Measurements from ENCODE around the gene R3HCC1L.
A peak's percentile ranks its signal among the peaks of the same experiment; 100 is the strongest.

Gene R3HCC1L

DNA sequence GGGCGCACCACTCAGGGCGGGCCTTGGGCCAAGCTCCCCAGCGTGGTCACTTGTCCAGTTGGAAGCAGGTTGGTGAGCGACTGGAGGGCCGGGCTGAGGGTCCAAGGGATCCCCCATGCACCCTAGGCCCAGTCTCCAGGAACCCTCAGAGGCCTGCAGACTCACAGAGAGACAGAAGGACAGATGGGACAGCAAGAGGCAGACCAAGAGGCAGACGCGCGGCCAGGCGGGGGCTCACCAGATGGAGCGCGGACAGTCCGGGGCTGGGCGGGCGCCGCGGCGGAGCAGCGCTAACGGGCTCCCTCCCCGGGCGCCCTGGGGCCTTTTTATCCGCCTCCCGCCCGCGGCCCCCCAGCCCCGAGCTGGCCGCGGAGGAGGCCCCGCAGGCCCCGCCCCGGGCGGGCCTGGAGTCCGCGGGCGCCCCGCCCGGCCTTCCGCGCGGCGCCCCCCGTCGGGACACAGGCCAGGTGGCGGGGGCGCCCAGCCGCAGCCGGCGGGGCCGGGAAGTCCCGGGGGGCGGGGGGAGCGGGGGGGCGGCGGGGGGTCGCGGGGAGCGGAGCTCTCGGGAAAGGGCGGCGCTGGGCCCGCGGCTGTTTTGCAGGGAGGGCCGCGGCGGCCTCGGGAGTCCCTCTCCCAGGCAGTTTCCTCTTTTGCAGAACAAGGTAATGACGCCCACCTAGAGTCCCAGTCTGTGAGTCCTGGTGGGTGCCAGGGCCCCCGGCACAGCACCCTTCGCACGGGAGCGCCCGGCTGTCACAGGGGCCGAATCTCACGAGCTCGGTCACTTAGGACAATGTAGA lies 133.6 kb downstream of the R3HCC1L start, which contains the start of gene LOXL4:
LOXL4 (minus strand) TSS at position 301 of the 800 bp plus-strand sequence. CDS start 5,175 bp downstream, outside the sequence.
- Histone ChIP-seq H3K9ac (ENCODE audit: low read length in 5 of 5) (peak within 1 kb of the TSS; percentile 48 to 75 (median 60)), H3K36me3 (ENCODE audit: control insufficient read depth in 5 of 5, insufficient read depth in 5 of 5, low read length in 5 of 5) (no peaks in the 10 kb centered on the region), H3K9me3 (ENCODE audit: control insufficient read depth in 5 of 5, low read length in 5 of 5) (no peaks in the 10 kb centered on the region), H3K27me3 (ENCODE audit: control insufficient read depth in 5 of 5, insufficient read depth in 4 of 5, low read length in 5 of 5) (peaks cover 0 to 6% (median 3%) of the 10 kb centered on the region in 5 donors), H3K4me1 (ENCODE audit: control insufficient read depth in 5 of 5, insufficient read depth in 5 of 5, low read length in 5 of 5) (peaks cover 0 to 38% (median 27%) of the 10 kb centered on the region in 5 donors), H3K4me3 (ENCODE audit: low read depth in 1 of 5, low read length in 5 of 5) (peak within 1 kb of the TSS; percentile 59 to 74 (median 66)), H3K27ac (ENCODE audit: low read depth, low read length) (peak within 1 kb of the TSS; percentile 70)

DNA sequence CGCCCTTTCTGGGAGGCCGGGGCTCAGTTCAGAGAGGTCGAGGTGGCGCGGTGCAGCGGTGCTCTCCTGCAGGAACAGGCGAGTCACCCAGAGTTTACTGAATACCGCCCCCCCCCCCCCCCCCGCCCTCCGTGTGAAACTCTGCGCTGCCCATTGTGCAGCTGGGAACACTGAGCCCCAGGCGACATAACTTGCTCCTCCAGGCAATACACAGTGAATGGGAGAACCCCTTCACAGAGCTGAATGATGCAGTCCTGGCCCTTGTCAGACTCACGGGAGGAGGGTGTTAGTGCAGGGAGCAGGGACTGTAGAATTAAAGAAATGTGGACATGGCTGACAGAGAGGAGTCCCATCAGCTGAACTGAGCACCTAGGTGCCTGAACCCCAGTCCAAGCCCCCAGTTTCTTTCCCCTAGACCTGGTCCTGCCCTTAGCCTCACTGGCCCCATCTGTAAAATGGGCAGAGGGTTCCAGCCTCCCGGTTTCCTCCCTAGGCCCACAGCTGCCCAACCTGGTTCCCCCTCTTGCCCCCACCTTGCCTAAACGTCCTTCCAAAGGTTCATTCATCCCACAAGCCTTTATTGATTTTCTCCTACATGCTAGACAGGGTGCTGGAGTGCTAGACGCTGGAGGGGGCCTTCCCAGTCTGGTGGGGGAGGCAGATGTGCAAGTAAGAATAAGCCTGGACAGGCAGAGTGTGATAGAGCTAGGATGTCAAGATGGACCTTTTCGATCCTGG lies 134.4 kb downstream of the R3HCC1L start:
- peaks cover 0 to 38% (median 27%) of the 10 kb centered on the region in 5 donors for H3K4me1 ChIP-seq (ENCODE audit: control insufficient read depth in 5 of 5, insufficient read depth in 5 of 5, low read length in 5 of 5)
- peak overlapping the region in 4 of 5 donors; percentile 38 to 61 (median 40) for H3K9ac ChIP-seq (ENCODE audit: low read length in 5 of 5)
- no peaks in the 10 kb centered on the region for H3K36me3 ChIP-seq (ENCODE audit: control insufficient read depth in 5 of 5, insufficient read depth in 5 of 5, low read length in 5 of 5)
- H3K27ac ChIP-seq (ENCODE audit: low read depth, low read length): peak overlapping the region; percentile 62
- H3K27me3 ChIP-seq (ENCODE audit: control insufficient read depth in 5 of 5, insufficient read depth in 4 of 5, low read length in 5 of 5): peaks cover 0 to 7% (median 4%) of the 10 kb centered on the region in 5 donors
- H3K9me3 ChIP-seq (ENCODE audit: control insufficient read depth in 5 of 5, low read length in 5 of 5): no peaks in the 10 kb centered on the region
- peak overlapping the region; percentile 58 to 68 (median 59) for H3K4me3 ChIP-seq (ENCODE audit: low read depth in 1 of 5, low read length in 5 of 5)

DNA sequence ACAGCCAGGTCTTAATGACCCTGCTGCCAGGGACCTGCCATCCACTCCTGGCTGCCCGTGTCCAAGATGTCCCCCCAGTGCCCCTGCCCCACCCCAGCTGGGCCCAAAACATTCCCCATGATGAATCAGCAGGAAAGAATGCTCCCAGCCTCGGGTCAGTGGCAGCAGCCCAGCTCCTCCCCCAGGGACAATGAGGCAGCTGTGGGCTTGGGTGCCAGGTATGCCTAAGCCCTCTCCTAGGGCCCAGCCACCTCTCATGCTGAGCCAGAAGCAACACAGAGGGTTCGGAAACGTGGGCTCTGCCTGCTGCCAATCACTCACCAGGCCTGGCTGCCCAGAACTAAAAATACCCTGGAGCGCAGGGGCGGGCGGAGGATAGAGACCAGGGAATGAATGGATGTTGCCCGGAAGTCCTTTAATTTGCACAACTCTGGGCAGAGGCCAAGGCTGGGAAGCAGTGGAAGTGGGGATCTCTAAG lies 135.0 kb downstream of the R3HCC1L start:
- peaks cover 0 to 38% (median 27%) of the 10 kb centered on the region in 5 donors for H3K4me1 ChIP-seq (ENCODE audit: control insufficient read depth in 5 of 5, insufficient read depth in 5 of 5, low read length in 5 of 5)
- peaks cover 0 to 8% (median 4%) of the 10 kb centered on the region in 5 donors for H3K27me3 ChIP-seq (ENCODE audit: control insufficient read depth in 5 of 5, insufficient read depth in 4 of 5, low read length in 5 of 5)
- no peaks in the 10 kb centered on the region for H3K36me3 ChIP-seq (ENCODE audit: control insufficient read depth in 5 of 5, insufficient read depth in 5 of 5, low read length in 5 of 5)
- H3K9ac ChIP-seq (ENCODE audit: low read length in 5 of 5): peak overlapping the region in 1 of 5 donors; percentile 26
- H3K9me3 ChIP-seq (ENCODE audit: control insufficient read depth in 5 of 5, low read length in 5 of 5): no peaks in the 10 kb centered on the region
- peak overlapping the region in 3 of 5 donors; percentile 2 to 68 (median 59) for H3K4me3 ChIP-seq (ENCODE audit: low read depth in 1 of 5, low read length in 5 of 5)
- H3K27ac ChIP-seq (ENCODE audit: low read depth, low read length): peak overlapping the region; percentile 62

DNA sequence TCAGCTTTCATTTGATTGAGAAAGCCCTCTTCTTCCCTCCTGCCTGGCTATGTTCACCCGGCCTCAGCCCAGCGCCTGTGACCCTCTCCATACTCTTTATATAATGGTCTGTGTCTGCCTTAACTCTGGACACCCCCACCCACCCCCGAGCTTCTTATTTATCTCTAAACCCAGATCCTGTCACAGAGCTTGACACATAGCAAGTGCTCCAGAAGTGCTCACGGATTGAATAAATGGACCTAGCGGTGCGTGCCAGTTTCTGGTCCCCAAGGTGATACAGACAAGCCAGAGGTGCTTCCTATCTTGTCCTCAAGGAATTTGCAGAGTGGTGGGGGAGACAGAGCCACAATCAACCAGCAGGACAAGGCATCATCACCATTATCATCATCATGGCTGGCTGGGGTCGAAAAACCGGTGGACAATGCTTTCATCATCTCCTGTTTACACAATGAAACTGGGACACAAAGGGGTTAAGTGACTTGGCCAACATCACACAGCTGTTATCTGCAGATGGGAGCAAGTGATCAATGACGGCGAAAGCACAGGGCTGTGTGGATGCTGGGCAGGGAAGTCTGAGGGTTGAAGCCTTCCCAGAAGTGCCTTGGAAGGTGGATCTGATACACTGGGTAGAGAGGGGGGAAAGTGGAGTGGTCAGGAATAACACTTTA lies 135.8 kb downstream of the R3HCC1L start:
- H3K36me3 ChIP-seq (ENCODE audit: control insufficient read depth in 5 of 5, insufficient read depth in 5 of 5, low read length in 5 of 5): no peaks in the 10 kb centered on the region
- H3K27me3 ChIP-seq (ENCODE audit: control insufficient read depth in 5 of 5, insufficient read depth in 4 of 5, low read length in 5 of 5): peaks cover 0 to 8% (median 4%) of the 10 kb centered on the region in 5 donors
- no peak overlapping the region for H3K9ac ChIP-seq (ENCODE audit: low read length in 5 of 5)
- H3K9me3 ChIP-seq (ENCODE audit: control insufficient read depth in 5 of 5, low read length in 5 of 5): no peaks in the 10 kb centered on the region
- peak overlapping the region; percentile 10 for H3K27ac ChIP-seq (ENCODE audit: low read depth, low read length)
- no peak overlapping the region for H3K4me3 ChIP-seq (ENCODE audit: low read depth in 1 of 5, low read length in 5 of 5)
- H3K4me1 ChIP-seq (ENCODE audit: control insufficient read depth in 5 of 5, insufficient read depth in 5 of 5, low read length in 5 of 5): peaks cover 0 to 38% (median 27%) of the 10 kb centered on the region in 5 donors

GRCh38 chr10:98270786-98271185 lies 136.3 kb downstream of the R3HCC1L start:
- no peaks in the 10 kb centered on the region for H3K36me3 ChIP-seq (ENCODE audit: control insufficient read depth in 5 of 5, insufficient read depth in 5 of 5, low read length in 5 of 5)
- peaks cover 0 to 38% (median 27%) of the 10 kb centered on the region in 5 donors for H3K4me1 ChIP-seq (ENCODE audit: control insufficient read depth in 5 of 5, insufficient read depth in 5 of 5, low read length in 5 of 5)
- no peak overlapping the region for H3K4me3 ChIP-seq (ENCODE audit: low read depth in 1 of 5, low read length in 5 of 5)
- H3K9me3 ChIP-seq (ENCODE audit: control insufficient read depth in 5 of 5, low read length in 5 of 5): no peaks in the 10 kb centered on the region
- no peak overlapping the region for H3K27ac ChIP-seq (ENCODE audit: low read depth, low read length)
- peaks cover 0 to 8% (median 4%) of the 10 kb centered on the region in 5 donors for H3K27me3 ChIP-seq (ENCODE audit: control insufficient read depth in 5 of 5, insufficient read depth in 4 of 5, low read length in 5 of 5)
- no peak overlapping the region for H3K9ac ChIP-seq (ENCODE audit: low read length in 5 of 5)

DNA sequence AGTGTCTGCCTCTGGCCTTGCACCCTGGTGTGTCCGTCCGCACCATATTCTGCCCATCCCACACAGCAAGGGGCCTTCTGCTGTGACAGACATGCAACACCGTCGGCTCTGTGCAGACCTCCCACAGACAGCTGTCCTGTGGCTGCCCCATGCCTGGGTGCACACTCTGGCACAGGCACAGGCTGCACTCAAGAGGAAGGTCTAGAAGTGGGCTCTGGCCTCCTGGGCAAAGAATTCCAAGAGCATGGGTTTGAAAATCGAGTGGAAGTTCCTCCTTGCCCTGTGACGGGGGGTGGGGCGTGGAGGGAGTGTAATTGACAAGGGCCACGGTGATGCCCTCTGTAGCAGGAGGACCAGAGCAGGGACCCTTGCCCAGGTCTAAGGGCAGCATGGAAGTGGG lies 137.8 kb downstream of the R3HCC1L start:
- Histone ChIP-seq H3K4me1 (ENCODE audit: control insufficient read depth in 5 of 5, insufficient read depth in 5 of 5, low read length in 5 of 5) (peaks cover 0 to 29% (median 25%) of the 10 kb centered on the region in 5 donors), H3K27me3 (ENCODE audit: control insufficient read depth in 5 of 5, insufficient read depth in 4 of 5, low read length in 5 of 5) (peaks cover 0 to 8% (median 4%) of the 10 kb centered on the region in 5 donors), H3K36me3 (ENCODE audit: control insufficient read depth in 5 of 5, insufficient read depth in 5 of 5, low read length in 5 of 5) (no peaks in the 10 kb centered on the region), H3K27ac (ENCODE audit: low read depth, low read length) (no peak overlapping the region), H3K9ac (ENCODE audit: low read length in 5 of 5) (no peak overlapping the region), H3K4me3 (ENCODE audit: low read depth in 1 of 5, low read length in 5 of 5) (no peak overlapping the region), H3K9me3 (ENCODE audit: control insufficient read depth in 5 of 5, low read length in 5 of 5) (no peaks in the 10 kb centered on the region)

- no peak overlapping the region for H3K4me3 ChIP-seq (ENCODE audit: low read depth in 1 of 5, low read length in 5 of 5)
- H3K9me3 ChIP-seq (ENCODE audit: control insufficient read depth in 5 of 5, low read length in 5 of 5): no peaks in the 10 kb centered on the region
- no peaks in the 10 kb centered on the region for H3K36me3 ChIP-seq (ENCODE audit: control insufficient read depth in 5 of 5, insufficient read depth in 5 of 5, low read length in 5 of 5)
- peaks cover 0 to 25% (median 21%) of the 10 kb centered on the region in 5 donors for H3K4me1 ChIP-seq (ENCODE audit: control insufficient read depth in 5 of 5, insufficient read depth in 5 of 5, low read length in 5 of 5)
- no peak overlapping the region for H3K9ac ChIP-seq (ENCODE audit: low read length in 5 of 5)
- peaks cover 0 to 8% (median 4%) of the 10 kb centered on the region in 5 donors for H3K27me3 ChIP-seq (ENCODE audit: control insufficient read depth in 5 of 5, insufficient read depth in 4 of 5, low read length in 5 of 5)
- H3K27ac ChIP-seq (ENCODE audit: low read depth, low read length): no peak overlapping the region
Measured at GRCh38 chr10:98272656-98273055, 138.2 kb downstream of the R3HCC1L start.

GRCh38 chr10:98273057-98273850 lies 138.8 kb downstream of the R3HCC1L start:
- peaks cover 0 to 8% (median 4%) of the 10 kb centered on the region in 5 donors for H3K27me3 ChIP-seq (ENCODE audit: control insufficient read depth in 5 of 5, insufficient read depth in 4 of 5, low read length in 5 of 5)
- no peaks in the 10 kb centered on the region for H3K36me3 ChIP-seq (ENCODE audit: control insufficient read depth in 5 of 5, insufficient read depth in 5 of 5, low read length in 5 of 5)
- H3K4me3 ChIP-seq (ENCODE audit: low read depth in 1 of 5, low read length in 5 of 5): no peak overlapping the region
- no peak overlapping the region for H3K9ac ChIP-seq (ENCODE audit: low read length in 5 of 5)
- peaks cover 0 to 21% (median 18%) of the 10 kb centered on the region in 5 donors for H3K4me1 ChIP-seq (ENCODE audit: control insufficient read depth in 5 of 5, insufficient read depth in 5 of 5, low read length in 5 of 5)
- H3K9me3 ChIP-seq (ENCODE audit: control insufficient read depth in 5 of 5, low read length in 5 of 5): no peaks in the 10 kb centered on the region
- H3K27ac ChIP-seq (ENCODE audit: low read depth, low read length): no peak overlapping the region

- Histone ChIP-seq H3K4me3 (ENCODE audit: low read depth in 1 of 5, low read length in 5 of 5) (no peak overlapping the region), H3K4me1 (ENCODE audit: control insufficient read depth in 5 of 5, insufficient read depth in 5 of 5, low read length in 5 of 5) (peaks cover 0 to 9% (median 6%) of the 10 kb centered on the region in 5 donors), H3K9ac (ENCODE audit: low read length in 5 of 5) (no peak overlapping the region), H3K27ac (ENCODE audit: low read depth, low read length) (no peak overlapping the region), H3K9me3 (ENCODE audit: control insufficient read depth in 5 of 5, low read length in 5 of 5) (no peaks in the 10 kb centered on the region), H3K36me3 (ENCODE audit: control insufficient read depth in 5 of 5, insufficient read depth in 5 of 5, low read length in 5 of 5) (no peaks in the 10 kb centered on the region), H3K27me3 (ENCODE audit: control insufficient read depth in 5 of 5, insufficient read depth in 4 of 5, low read length in 5 of 5) (peaks cover 0 to 8% (median 4%) of the 10 kb centered on the region in 5 donors)
Measured at GRCh38 chr10:98274562-98274961, 140.1 kb downstream of the R3HCC1L start.

All from subcutaneous abdominal adipose tissue (tissue), 5 donors.